B cell (primary cell): ENCODE results near the gene MIS18BP1. TPM values are rescaled to one million over a fixed set of nuclear protein-coding genes. Genes with fewer than 3 reads are reported as not detected.

Experiments
- ATAC-seq: fragments of 200-7000 bp; cut with Tn5 transposase; one replicate; pipeline ENCODE4 v1.10.0; 2021; ENCODE audit warnings: low read depth, mild to moderate bottlenecking, moderate number of reproducible peaks, moderate library complexity
- CTCF ChIA-PET: fragments of 350-600 bp; sonication (Branson Sonifier 250); formaldehyde crosslinking; loops from one replicate; lab custom pipeline; 2021; ENCODE audit warnings: antibody characterized with exemption, inconsistent platforms; lab: Charles Lee
- POLR2A ChIA-PET: fragments of 350-600 bp; sonication (Branson Sonifier 250); formaldehyde crosslinking; loops from one replicate; lab custom pipeline; 2021; ENCODE audit warnings: antibody characterized with exemption; lab: Charles Lee
- DNase-seq: peaks from one replicate; pipeline ENCODE4 v3.0.0; 2013
- H2AFZ ChIP-seq: 2 replicates; pipeline ENCODE4 v1.6.1; 2012; ENCODE audit warnings: mild to moderate bottlenecking, low read depth, low read length; ENCODE audit not compliant: insufficient read depth, poor library complexity, severe bottlenecking
- H3K27ac ChIP-seq, 2 donors: 1 replicate in 1 of 2; 2 replicates in 1 of 2; pipeline ENCODE4 v1.5.1; 2012 to 2013; ENCODE audit warnings: low read length in 2 of 2, mild to moderate bottlenecking in 2 of 2, moderate library complexity in 1 of 2
- H3K27me3 ChIP-seq, 4 experiments: fragments of 200-600 bp in 1 of 4; sonication (generic) in 1 of 4; replicated peaks in 1 of 4; 1 replicate in 2 of 4; 2 replicates in 2 of 4; pipeline versions ENCODE4 v1.6.1 to v1.7.0; 2013 to 2016; ENCODE audit warnings: low read length in 3 of 4, mild to moderate bottlenecking in 2 of 4, mixed read lengths in 1 of 4, moderate library complexity in 1 of 4; ENCODE audit not compliant: insufficient read depth in 4 of 4, control insufficient read depth in 3 of 4; ENCODE audit errors: control extremely low read depth in 1 of 4
- H3K36me3 ChIP-seq, 2 experiments: replicated peaks in 1 of 2; 1 replicate in 1 of 2; 2 replicates in 1 of 2; pipeline versions ENCODE4 v1.6.1 to v1.7.1; 2013; ENCODE audit warnings: low read length in 1 of 2; ENCODE audit not compliant: insufficient read depth in 2 of 2, control insufficient read depth in 1 of 2; ENCODE audit errors: control extremely low read depth in 1 of 2, extremely low read depth in 1 of 2
- H3K4me1 ChIP-seq, 2 donors: fragments of 200-600 bp in 1 of 2; sonication (generic) in 1 of 2; 1 replicate in 1 of 2; 2 replicates in 1 of 2; pipeline versions ENCODE4 v1.5.1 to v1.6.1; 2013 to 2017; ENCODE audit warnings: low read length in 2 of 2; ENCODE audit not compliant: control insufficient read depth in 2 of 2, insufficient read depth in 2 of 2
- H3K4me2 ChIP-seq: replicated peaks from 2 replicates; pipeline ENCODE3; 2012; ENCODE audit warnings: mild to moderate bottlenecking, low read depth, low read length; ENCODE audit not compliant: poor library complexity, severe bottlenecking
- H3K4me3 ChIP-seq, 5 experiments: fragments of 200-600 bp in 1 of 5; sonication (generic) in 1 of 5; 1 replicate in 3 of 5; 2 replicates in 2 of 5; pipeline versions ENCODE4 v1.5.1 to v1.7.0; 2011 to 2016; ENCODE audit warnings: low read length in 4 of 5, mild to moderate bottlenecking in 4 of 5, low read depth in 2 of 5, control low read depth in 1 of 5, moderate library complexity in 1 of 5; ENCODE audit not compliant: insufficient read depth in 1 of 5; ENCODE audit errors: control extremely low read depth in 1 of 5, extremely low read depth in 1 of 5
- H3K79me2 ChIP-seq: fragments of 200-600 bp; sonication (generic); one replicate; pipeline ENCODE4 v1.6.0; 2016; ENCODE audit warnings: low read length; ENCODE audit not compliant: control insufficient read depth, insufficient read depth
- H3K9ac ChIP-seq: fragments of 200-600 bp; sonication (generic); 2 replicates; pipeline ENCODE4 v1.6.1; 2017; ENCODE audit warnings: mild to moderate bottlenecking, low read length, moderate library complexity
- H3K9me3 ChIP-seq, 3 donors: one replicate each; pipeline versions ENCODE4 v1.6.1 to v1.7.1; 2013; ENCODE audit warnings: low read length in 2 of 3; ENCODE audit not compliant: control insufficient read depth in 2 of 3, insufficient read depth in 1 of 3; ENCODE audit errors: control extremely low read depth in 1 of 3
- H4K20me1 ChIP-seq: 2 replicates; pipeline ENCODE4 v1.6.0; 2012; ENCODE audit warnings: mild to moderate bottlenecking, low read length; ENCODE audit not compliant: insufficient read depth, control insufficient read depth, poor library complexity, severe bottlenecking
- H3K27ac Mint-ChIP-seq: one replicate; pipeline ENCODE4 v1.8.0; 2021; ENCODE audit warnings: mixed read lengths
- H3K27me3 Mint-ChIP-seq: one replicate; pipeline ENCODE4 v1.8.0; 2021; ENCODE audit warnings: mixed read lengths
- H3K4me1 Mint-ChIP-seq: one replicate; pipeline ENCODE4 v1.8.0; 2021; ENCODE audit warnings: mixed read lengths
- H3K4me3 Mint-ChIP-seq: one replicate; pipeline ENCODE4 v1.8.0; 2021; ENCODE audit warnings: mixed read lengths
- H3K9me3 Mint-ChIP-seq: one replicate; pipeline ENCODE4 v1.8.0; 2022; ENCODE audit warnings: mixed read lengths; ENCODE audit not compliant: insufficient read depth
- EZH2 ChIP-seq: IDR thresholded peaks from 2 replicates; pipeline ENCODE4 v1.6.1; 2012; ENCODE audit warnings: borderline replicate concordance, low read depth, mild to moderate bottlenecking, moderate library complexity, low read length; ENCODE audit not compliant: insufficient read depth, poor library complexity, severe bottlenecking
- WGBS: methylation state at CpG from one replicate; pipeline ENCODE4 v1.1.5; 2013; ENCODE audit warnings: missing lambda C conversion rate; ENCODE audit not compliant: insufficient coverage; 5-methylcytosine and 5-hydroxymethylcytosine counted together
- intact Hi-C: fragments of 100-400 bp; cut with micrococcal nuclease; formaldehyde crosslinking; loops from one replicate; pipeline ENCODE4 v1.10.0; 2022
- polyA plus RNA-seq: library from polyadenylated mRNA; depleted of rRNA; stranded (reverse); fragments of >200 nt; gene quantifications from 2 replicates; pipeline ENCODE4 v1.2.3, GENCODE V29; 2012
- total RNA-seq, 2 donors: library from RNA; stranded (reverse); fragments of 120-200 nt in 1 of 2; gene quantifications; 1 replicate in 1 of 2; 2 replicates in 1 of 2; pipeline versions ENCODE4 v1.2.3 to v1.2.4, GENCODE V29; 2013 to 2022
- TF ChIP-seq, protein P1 (sequence below): fragments of 200-600 bp; IDR thresholded peaks from one replicate; pipeline ENCODE4 v1.8.0; 2022; ENCODE audit warnings: antibody characterized with exemption, mild to moderate bottlenecking

Gene MIS18BP1
- total and polyA plus RNA-seq, 2 donors (not counting 1 experiment from before 2014, with no cell fraction given), result 30.0 to 92.5 TPM

- intact Hi-C loops, result no loop called here
- Histone ChIP-seq H2AFZ (no peak overlapping the region), H3K79me2 (no peaks in the 10 kb centered on the region), H3K4me1 (peaks cover 0 to 7% of the 10 kb centered on the region in 2 donors), H3K4me3 (no peak overlapping the region), H3K27ac (no peak overlapping the region), H4K20me1 (no peaks in the 10 kb centered on the region), H3K4me2 (no peak overlapping the region), H3K27me3 (no peaks in the 10 kb centered on the region), H3K9me3 (peaks cover 7 to 28% (median 18%) of the 10 kb centered on the region in 3 donors), H3K36me3 (no peaks in the 10 kb centered on the region), H3K9ac (no peak overlapping the region)
- Mint-ChIP-seq H3K4me1 (peaks cover 1% of the 10 kb centered on the region), H3K27me3 (no peaks in the 10 kb centered on the region), H3K9me3 (peaks cover 24% of the 10 kb centered on the region), H3K4me3 (no peak overlapping the region), H3K27ac (no peak overlapping the region)
- ChIA-PET CTCF (interaction anchor here (0.6 to 3.9 kb wide), 4 partner anchors 8 to 993 kb away, joined by 3 to 26 read pairs (median 4); no protein-coding TSS in a partner anchor), POLR2A (no interaction called here)
- ATAC-seq, result no peak
- DNase-seq, result no peak
- WGBS, result no CpG with 5 or more reads among the region's 1 CpG
- TF ChIP-seq, protein P1, sequence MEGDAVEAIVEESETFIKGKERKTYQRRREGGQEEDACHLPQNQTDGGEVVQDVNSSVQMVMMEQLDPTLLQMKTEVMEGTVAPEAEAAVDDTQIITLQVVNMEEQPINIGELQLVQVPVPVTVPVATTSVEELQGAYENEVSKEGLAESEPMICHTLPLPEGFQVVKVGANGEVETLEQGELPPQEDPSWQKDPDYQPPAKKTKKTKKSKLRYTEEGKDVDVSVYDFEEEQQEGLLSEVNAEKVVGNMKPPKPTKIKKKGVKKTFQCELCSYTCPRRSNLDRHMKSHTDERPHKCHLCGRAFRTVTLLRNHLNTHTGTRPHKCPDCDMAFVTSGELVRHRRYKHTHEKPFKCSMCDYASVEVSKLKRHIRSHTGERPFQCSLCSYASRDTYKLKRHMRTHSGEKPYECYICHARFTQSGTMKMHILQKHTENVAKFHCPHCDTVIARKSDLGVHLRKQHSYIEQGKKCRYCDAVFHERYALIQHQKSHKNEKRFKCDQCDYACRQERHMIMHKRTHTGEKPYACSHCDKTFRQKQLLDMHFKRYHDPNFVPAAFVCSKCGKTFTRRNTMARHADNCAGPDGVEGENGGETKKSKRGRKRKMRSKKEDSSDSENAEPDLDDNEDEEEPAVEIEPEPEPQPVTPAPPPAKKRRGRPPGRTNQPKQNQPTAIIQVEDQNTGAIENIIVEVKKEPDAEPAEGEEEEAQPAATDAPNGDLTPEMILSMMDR, result no peak
- TF ChIP-seq EZH2, result no peak
These were observed 5.1 kb upstream of the MIS18BP1 start for GRCh38 chr14:45258073-45258472.

GRCh38 chr14:45254771-45255170 lies 1.8 kb upstream of the MIS18BP1 start:
- Mint-ChIP-seq H3K9me3 (peaks cover 18% of the 10 kb centered on the region), H3K4me1 (peaks cover 24% of the 10 kb centered on the region), H3K4me3 (no peak overlapping the region), H3K27ac (no peak overlapping the region), H3K27me3 (no peaks in the 10 kb centered on the region)
- intact Hi-C loops, result no loop called here
- DNase-seq, result no peak
- ATAC-seq, result no peak
- Histone ChIP-seq H3K27me3 (no peaks in the 10 kb centered on the region), H3K36me3 (no peaks in the 10 kb centered on the region), H3K27ac (no peak overlapping the region), H3K9ac (no peak overlapping the region), H3K9me3 (peaks cover 7 to 27% (median 22%) of the 10 kb centered on the region in 3 donors), H4K20me1 (no peaks in the 10 kb centered on the region), H3K4me3 (no peak overlapping the region), H3K79me2 (peaks cover 23% of the 10 kb centered on the region), H3K4me2 (no peak overlapping the region), H3K4me1 (peaks cover 18 to 19% of the 10 kb centered on the region in 2 donors), H2AFZ (no peak overlapping the region)
- 100% methylated on average over 2 of the region's 4 CpGs for WGBS
- ChIA-PET CTCF (interaction anchor here (4.0 kb wide), 1 partner anchor 14 kb away, joined by 27 read pairs; no protein-coding TSS in a partner anchor), POLR2A (no interaction called here)
- no peak for TF ChIP-seq EZH2
- TF ChIP-seq, protein P1, result no peak
